D721Med (cell line): ENCODE data around the gene VILL.

ENCODE experiments used
- DNase-seq: peaks from one replicate; pipeline ENCODE4 v3.0.0; 2011; ENCODE audit warnings: low spot score; ENCODE audit not compliant: insufficient read length
- FAIRE-seq: peaks from 2 replicates; lab custom pipeline; 2011; peaks lifted over from hg19 to GRCh38; lab: Jason Lieb, UNC
- TF ChIP-seq, protein P1 (sequence below): IDR thresholded peaks from 2 replicates; pipeline ENCODE4 v1.5.1; 2012; ENCODE audit warnings: mild to moderate bottlenecking, control low read depth; ENCODE audit not compliant: insufficient read depth; ENCODE audit errors: missing control alignments

The VILL gene

DNA sequence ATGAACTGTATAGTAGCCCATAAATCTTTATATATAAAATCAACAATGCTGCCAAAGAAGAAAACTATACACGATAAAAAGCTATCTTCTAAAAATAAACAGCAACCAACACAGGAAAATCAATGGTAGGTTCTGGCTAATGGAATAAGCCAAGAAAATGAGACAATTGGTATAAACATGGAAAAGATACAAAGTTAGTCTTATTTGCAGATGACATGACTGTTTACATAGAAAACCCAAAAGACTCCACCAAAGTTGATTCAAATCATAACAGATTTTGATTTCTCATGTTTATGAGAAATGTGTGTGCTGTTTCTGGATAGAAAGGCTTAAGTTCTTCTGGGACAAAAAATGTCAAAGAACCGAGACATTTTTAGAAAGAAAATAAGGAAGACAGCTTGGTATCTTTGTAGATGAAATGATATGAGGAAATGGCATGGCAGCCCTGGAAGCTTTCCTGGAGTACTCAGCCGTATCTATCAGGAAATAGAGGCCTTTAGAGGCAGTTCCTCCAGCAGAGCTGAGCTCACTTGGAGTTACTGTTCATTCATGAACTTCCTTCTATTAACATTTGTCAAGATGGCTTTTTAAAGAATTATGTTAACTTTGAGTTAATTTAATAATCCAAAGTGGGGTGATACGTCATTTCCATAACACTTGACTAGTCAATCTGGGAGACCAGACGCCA, 36.7 kb upstream of the VILL start:
- DNase-seq: no peak
- TF ChIP-seq, protein P1, sequence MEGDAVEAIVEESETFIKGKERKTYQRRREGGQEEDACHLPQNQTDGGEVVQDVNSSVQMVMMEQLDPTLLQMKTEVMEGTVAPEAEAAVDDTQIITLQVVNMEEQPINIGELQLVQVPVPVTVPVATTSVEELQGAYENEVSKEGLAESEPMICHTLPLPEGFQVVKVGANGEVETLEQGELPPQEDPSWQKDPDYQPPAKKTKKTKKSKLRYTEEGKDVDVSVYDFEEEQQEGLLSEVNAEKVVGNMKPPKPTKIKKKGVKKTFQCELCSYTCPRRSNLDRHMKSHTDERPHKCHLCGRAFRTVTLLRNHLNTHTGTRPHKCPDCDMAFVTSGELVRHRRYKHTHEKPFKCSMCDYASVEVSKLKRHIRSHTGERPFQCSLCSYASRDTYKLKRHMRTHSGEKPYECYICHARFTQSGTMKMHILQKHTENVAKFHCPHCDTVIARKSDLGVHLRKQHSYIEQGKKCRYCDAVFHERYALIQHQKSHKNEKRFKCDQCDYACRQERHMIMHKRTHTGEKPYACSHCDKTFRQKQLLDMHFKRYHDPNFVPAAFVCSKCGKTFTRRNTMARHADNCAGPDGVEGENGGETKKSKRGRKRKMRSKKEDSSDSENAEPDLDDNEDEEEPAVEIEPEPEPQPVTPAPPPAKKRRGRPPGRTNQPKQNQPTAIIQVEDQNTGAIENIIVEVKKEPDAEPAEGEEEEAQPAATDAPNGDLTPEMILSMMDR: no peak
- no peak for FAIRE-seq

DNA sequence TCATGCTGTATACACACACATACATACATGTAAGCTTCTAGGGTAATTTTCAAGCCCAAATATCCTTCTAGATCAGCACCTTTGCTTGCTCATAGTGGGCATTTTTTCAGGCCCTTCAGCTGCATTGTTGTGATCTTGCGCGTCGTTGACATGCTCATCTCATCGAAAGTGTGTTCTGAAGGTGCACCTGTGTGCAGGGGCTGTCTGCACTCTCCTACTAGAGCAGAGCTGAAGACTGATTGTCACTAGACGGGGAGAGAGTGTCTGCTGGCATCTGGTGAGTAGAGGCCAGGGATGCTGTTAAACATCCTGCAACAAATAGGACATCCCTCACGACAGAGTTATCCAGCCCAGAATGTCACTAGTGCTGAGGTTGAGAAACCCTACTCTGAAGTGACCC, 35.7 kb upstream of the VILL start:
- TF ChIP-seq, protein P1: no peak
- no peak for FAIRE-seq
- no peak for DNase-seq

DNA sequence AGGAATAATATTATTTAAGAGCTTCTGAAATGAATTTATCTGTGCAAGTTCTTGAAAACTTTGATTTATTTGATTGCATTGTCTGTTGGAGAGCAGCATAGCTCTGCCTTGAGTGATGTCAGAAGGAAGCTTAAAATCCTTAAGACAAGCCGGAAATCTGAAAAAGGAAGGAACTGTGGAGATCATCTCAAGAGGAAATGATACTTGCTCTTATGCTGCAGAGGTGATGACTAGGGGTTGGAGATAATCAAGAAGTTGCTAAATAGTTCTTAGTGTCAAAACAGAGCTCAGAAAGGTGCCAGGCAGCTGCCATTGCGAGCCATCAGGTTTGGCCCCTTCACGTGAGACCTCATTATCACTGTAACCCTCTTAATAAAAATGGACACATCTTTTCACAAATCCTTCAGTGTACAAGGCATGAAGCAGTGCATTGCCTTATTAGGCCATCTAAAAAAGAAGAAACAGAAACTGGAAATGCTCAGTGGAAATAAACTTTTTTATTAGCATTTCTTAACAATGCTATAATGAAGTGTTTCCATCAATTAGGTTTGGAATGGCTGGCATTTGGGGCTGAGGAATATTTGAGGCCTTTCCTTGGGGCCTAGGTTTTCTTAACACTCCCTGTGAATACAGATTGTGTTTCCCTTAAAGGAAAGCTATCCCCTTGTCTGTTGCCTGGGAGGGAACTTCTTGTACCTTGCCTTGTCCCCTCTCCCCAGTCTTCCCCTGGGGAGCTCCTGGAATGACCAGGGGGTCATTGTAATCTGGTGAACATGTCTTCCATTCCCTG, 34.5 kb upstream of the VILL start:
- FAIRE-seq (no peak), DNase-seq (no peak)
- TF ChIP-seq, protein P1: no peak

DNA sequence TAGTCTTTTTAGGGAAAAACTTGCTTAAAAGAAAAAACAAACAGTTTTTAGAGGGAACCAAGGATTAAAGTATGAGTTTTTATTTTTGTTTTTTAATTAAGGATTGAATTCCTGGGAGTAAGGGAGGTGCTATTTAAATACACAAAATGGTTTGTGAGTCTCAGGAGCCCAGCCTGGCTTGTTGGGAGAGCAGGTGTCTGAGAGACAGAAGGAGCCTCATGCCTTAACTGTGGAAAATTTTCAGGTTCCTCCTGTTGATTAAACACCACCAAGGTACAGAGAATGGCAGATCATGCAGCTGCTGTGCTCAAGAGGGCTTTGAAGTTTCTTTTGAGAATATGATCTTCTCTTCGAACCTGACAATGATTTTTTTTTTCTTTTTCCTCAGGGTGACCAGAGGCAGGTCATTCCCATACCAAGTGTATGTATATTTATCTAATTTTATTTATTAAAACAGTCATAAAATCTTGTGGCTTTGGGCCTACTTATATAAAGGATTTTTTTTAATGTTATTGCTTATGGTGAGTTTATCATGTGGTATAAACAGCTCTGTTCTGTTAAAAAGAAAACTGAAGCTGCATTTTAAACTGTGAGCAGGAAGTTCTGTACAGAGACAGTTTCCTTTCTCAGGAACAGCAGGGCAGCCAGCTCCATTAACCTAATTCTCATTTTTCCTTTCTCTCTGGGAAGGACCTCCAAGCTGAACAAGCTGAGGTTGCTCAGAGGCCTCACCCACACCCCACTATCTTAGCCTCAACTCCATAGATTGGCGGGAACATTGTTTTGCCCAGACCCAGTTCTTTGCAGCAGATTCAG, 33.7 kb upstream of the VILL start:
- FAIRE-seq: no peak
- TF ChIP-seq, protein P1: no peak
- no peak for DNase-seq

DNA sequence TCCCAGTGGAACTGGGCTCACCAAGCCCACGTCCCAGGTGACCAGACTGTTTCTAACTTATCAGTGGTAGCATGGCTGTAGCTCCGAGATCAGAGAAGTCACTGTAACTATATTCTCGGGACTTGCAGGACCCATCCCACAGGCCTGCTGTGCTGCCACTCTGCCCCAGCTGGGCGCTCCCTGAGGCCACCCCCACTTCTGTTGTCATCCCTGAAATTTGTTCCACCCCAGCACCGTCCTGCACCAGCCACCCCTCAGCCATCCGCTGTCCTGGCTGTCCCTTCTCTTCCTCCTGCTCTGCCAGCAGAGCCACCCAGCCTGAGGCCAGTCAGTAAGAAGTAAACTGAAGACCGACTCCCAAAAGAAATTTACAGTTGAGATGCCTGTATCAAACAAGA, 33.0 kb upstream of the VILL start:
- TF ChIP-seq, protein P1: no peak
- no peak for FAIRE-seq
- DNase-seq: no peak

DNA sequence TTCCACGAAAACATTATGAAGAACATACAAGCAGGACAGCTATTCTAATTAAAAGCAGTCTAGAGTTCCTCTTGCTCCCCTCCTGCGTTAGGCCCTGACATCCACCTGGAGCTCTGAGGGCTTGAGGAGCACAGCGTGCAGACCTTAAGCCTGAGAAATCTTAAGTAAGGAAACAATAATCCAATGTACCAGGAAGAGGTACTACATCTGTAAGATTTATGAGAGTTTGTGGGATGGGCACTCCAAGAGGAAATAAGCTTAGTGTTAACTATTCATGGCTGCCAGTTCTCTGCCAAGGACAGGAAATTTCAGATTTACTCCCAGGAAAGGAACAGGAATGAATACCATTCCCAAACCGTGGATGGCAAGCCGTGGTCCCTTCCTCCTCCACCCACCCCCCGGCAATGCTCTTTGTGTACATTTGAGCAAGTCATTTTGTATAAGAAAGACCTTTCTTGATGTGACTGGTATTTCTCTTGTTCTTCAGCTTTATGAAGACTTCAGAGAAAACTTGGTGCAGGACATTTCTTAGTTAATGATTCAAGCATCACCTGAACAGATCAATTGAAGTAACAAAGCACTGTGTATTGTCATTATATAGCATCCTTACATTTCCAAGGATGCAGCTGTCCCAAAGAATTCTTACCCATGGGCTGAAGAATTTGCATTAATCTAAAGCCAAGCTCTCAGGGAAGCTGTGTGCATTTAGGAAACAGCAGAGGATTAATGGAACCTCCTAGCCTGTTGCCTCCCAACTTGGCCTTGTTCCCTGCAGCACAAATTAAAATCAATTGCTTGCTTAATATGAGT, 28.8 kb upstream of the VILL start:
- DNase-seq: no peak
- TF ChIP-seq, protein P1: no peak
- FAIRE-seq: no peak
